ENCODE data around the gene RBKS. TPM values are rescaled to one million over a fixed set of nuclear protein-coding genes. Genes with fewer than 3 reads are reported as not detected.

RBKS gene
- total RNA-seq, 1 experiment from 2014 or later: 1.7 TPM

DNA sequence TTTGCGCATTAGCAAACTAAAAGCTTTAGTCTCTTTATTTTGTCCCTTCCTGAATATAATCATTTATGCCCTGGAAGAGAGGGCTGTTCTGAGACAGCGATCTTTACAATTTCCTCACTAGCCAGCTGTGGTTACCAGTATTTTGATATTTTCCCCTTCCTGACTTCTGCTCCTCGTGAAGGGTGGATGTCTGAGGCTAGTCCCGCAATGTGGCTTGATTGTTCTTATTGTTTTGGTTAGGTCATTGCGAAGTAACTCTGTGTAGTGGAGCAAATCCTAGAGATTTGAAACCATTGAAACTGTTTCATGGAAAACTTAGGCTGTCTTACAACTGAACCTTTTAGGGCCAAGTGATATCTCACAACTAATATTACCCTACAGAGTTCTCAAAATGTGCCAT, 116.2 kb downstream of the RBKS start:
- CTCF ChIA-PET: interaction anchor here (2.1 kb wide), 1 partner anchor 20 kb away, joined by 5 read pairs; no protein-coding TSS in a partner anchor
- peak overlapping the region; percentile 23; the same call in 1 of the 2 replicates for H3K27ac Mint-ChIP-seq
- no peaks in the 10 kb centered on the region for H3K9me3 Mint-ChIP-seq
- POLR2A ChIA-PET: no interaction called here
- TF ChIP-seq EMX1 (CRISPR knock-in tag; IDR thresholded peaks at IDR 0.05): no peak
- no peak for TF ChIP-seq TCF7 (CRISPR knock-in tag; IDR thresholded peaks at IDR 0.05; ENCODE audit: low read depth)
- TF ChIP-seq SMAD3 (CRISPR knock-in tag; IDR thresholded peaks at IDR 0.05; ENCODE audit: borderline replicate concordance): no peak
- no peak for TF ChIP-seq NFYB (CRISPR knock-in tag; conservative IDR thresholded peaks at IDR 0.05; ENCODE audit: low read depth)
- TF ChIP-seq, protein P1, sequence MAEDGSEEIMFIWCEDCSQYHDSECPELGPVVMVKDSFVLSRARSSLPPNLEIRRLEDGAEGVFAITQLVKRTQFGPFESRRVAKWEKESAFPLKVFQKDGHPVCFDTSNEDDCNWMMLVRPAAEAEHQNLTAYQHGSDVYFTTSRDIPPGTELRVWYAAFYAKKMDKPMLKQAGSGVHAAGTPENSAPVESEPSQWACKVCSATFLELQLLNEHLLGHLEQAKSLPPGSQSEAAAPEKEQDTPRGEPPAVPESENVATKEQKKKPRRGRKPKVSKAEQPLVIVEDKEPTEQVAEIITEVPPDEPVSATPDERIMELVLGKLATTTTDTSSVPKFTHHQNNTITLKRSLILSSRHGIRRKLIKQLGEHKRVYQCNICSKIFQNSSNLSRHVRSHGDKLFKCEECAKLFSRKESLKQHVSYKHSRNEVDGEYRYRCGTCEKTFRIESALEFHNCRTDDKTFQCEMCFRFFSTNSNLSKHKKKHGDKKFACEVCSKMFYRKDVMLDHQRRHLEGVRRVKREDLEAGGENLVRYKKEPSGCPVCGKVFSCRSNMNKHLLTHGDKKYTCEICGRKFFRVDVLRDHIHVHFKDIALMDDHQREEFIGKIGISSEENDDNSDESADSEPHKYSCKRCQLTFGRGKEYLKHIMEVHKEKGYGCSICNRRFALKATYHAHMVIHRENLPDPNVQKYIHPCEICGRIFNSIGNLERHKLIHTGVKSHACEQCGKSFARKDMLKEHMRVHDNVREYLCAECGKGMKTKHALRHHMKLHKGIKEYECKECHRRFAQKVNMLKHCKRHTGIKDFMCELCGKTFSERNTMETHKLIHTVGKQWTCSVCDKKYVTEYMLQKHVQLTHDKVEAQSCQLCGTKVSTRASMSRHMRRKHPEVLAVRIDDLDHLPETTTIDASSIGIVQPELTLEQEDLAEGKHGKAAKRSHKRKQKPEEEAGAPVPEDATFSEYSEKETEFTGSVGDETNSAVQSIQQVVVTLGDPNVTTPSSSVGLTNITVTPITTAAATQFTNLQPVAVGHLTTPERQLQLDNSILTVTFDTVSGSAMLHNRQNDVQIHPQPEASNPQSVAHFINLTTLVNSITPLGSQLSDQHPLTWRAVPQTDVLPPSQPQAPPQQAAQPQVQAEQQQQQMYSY (CRISPR knock-in tag; IDR thresholded peaks at IDR 0.05): no peak
- TF ChIP-seq, protein P2, sequence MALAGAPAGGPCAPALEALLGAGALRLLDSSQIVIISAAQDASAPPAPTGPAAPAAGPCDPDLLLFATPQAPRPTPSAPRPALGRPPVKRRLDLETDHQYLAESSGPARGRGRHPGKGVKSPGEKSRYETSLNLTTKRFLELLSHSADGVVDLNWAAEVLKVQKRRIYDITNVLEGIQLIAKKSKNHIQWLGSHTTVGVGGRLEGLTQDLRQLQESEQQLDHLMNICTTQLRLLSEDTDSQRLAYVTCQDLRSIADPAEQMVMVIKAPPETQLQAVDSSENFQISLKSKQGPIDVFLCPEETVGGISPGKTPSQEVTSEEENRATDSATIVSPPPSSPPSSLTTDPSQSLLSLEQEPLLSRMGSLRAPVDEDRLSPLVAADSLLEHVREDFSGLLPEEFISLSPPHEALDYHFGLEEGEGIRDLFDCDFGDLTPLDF (CRISPR knock-in tag; IDR thresholded peaks at IDR 0.05): no peak
- TF ChIP-seq, protein P3, sequence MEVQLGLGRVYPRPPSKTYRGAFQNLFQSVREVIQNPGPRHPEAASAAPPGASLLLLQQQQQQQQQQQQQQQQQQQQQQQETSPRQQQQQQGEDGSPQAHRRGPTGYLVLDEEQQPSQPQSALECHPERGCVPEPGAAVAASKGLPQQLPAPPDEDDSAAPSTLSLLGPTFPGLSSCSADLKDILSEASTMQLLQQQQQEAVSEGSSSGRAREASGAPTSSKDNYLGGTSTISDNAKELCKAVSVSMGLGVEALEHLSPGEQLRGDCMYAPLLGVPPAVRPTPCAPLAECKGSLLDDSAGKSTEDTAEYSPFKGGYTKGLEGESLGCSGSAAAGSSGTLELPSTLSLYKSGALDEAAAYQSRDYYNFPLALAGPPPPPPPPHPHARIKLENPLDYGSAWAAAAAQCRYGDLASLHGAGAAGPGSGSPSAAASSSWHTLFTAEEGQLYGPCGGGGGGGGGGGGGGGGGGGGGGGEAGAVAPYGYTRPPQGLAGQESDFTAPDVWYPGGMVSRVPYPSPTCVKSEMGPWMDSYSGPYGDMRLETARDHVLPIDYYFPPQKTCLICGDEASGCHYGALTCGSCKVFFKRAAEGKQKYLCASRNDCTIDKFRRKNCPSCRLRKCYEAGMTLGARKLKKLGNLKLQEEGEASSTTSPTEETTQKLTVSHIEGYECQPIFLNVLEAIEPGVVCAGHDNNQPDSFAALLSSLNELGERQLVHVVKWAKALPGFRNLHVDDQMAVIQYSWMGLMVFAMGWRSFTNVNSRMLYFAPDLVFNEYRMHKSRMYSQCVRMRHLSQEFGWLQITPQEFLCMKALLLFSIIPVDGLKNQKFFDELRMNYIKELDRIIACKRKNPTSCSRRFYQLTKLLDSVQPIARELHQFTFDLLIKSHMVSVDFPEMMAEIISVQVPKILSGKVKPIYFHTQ (CRISPR knock-in tag; IDR thresholded peaks at IDR 0.05): no peak
- TF ChIP-seq NR1H2 (CRISPR knock-in tag; IDR thresholded peaks at IDR 0.05): no peak
- no peak for TF ChIP-seq RORB (CRISPR knock-in tag; IDR thresholded peaks at IDR 0.05)
- no peak for TF ChIP-seq ESRRA (CRISPR knock-in tag; IDR thresholded peaks at IDR 0.05; ENCODE audit: borderline replicate concordance)
- TF ChIP-seq ZNF263 (CRISPR knock-in tag; IDR thresholded peaks at IDR 0.05; ENCODE audit: low read depth): no peak
- TF ChIP-seq, protein P4, sequence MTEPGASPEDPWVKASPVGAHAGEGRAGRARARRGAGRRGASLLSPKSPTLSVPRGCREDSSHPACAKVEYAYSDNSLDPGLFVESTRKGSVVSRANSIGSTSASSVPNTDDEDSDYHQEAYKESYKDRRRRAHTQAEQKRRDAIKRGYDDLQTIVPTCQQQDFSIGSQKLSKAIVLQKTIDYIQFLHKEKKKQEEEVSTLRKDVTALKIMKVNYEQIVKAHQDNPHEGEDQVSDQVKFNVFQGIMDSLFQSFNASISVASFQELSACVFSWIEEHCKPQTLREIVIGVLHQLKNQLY (CRISPR knock-in tag; IDR thresholded peaks at IDR 0.05): no peak
- TF ChIP-seq, protein P5, sequence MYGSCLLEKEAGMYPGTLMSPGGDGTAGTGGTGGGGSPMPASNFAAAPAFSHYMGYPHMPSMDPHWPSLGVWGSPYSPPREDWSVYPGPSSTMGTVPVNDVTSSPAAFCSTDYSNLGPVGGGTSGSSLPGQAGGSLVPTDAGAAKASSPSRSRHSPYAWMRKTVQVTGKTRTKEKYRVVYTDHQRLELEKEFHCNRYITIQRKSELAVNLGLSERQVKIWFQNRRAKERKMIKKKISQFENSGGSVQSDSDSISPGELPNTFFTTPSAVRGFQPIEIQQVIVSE (CRISPR knock-in tag; IDR thresholded peaks at IDR 0.05; ENCODE audit: borderline replicate concordance): no peak
- TF ChIP-seq, protein P6, sequence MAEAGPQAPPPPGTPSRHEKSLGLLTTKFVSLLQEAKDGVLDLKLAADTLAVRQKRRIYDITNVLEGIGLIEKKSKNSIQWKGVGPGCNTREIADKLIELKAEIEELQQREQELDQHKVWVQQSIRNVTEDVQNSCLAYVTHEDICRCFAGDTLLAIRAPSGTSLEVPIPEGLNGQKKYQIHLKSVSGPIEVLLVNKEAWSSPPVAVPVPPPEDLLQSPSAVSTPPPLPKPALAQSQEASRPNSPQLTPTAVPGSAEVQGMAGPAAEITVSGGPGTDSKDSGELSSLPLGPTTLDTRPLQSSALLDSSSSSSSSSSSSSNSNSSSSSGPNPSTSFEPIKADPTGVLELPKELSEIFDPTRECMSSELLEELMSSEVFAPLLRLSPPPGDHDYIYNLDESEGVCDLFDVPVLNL (CRISPR knock-in tag; IDR thresholded peaks at IDR 0.05; ENCODE audit: borderline replicate concordance, low read depth): no peak
- TF ChIP-seq JUN (CRISPR knock-in tag; IDR thresholded peaks at IDR 0.05): no peak
- TF ChIP-seq GRHL2 (CRISPR knock-in tag; IDR thresholded peaks at IDR 0.05; ENCODE audit: insufficient replicate concordance, severe bottlenecking): no peak
- TF ChIP-seq KAT7 (CRISPR knock-in tag; IDR thresholded peaks at IDR 0.05; ENCODE audit: borderline replicate concordance): no peak
- no peak for TF ChIP-seq HMGA2 (CRISPR knock-in tag; IDR thresholded peaks at IDR 0.05)
- peaks cover 15% of the 10 kb centered on the region for H3K4me1 Mint-ChIP-seq
- no peak for ATAC-seq
- peak overlapping the region; percentile 96; the same call in 1 of the 2 replicates for H3K4me3 Mint-ChIP-seq
- no peaks in the 10 kb centered on the region for H3K27me3 Mint-ChIP-seq (ENCODE audit: low read depth)
- H3K36me3 Mint-ChIP-seq: peaks cover 17% of the 10 kb centered on the region
- DNase-seq (ENCODE audit: low spot score): no peak

All from WTC11 (cell line).